GM12878 (cell line): ENCODE results near the gene LMAN2.

Experiments used
- CHD2 ChIP-seq: IDR thresholded peaks from 2 replicates; pipeline ENCODE4 v1.6.1; 2011; ENCODE audit warnings: low read depth, low read length, improper control_type of control experiment, borderline replicate concordance
- CREB1 ChIP-seq: IDR thresholded peaks from 2 replicates; pipeline ENCODE4 v1.6.1; 2012; ENCODE audit warnings: low read depth, mild to moderate bottlenecking, inconsistent platforms
- CTCF ChIP-seq, 3 experiments: IDR thresholded peaks in 2 of 3; conservative IDR thresholded peaks in 1 of 3; 2 replicates each; pipeline ENCODE4 v1.5.1; 2011; ENCODE audit warnings: low read depth in 3 of 3, low read length in 3 of 3, mild to moderate bottlenecking in 3 of 3, control low read depth in 2 of 3, moderate library complexity in 2 of 3, inconsistent platforms in 1 of 3, mixed read lengths in 1 of 3; ENCODE audit not compliant: control insufficient read depth in 2 of 3, insufficient read depth in 1 of 3; ENCODE audit errors: extremely low read depth in 1 of 3
- ESRRA ChIP-seq: IDR thresholded peaks from 2 replicates; pipeline ENCODE4 v1.6.1; 2012; ENCODE audit warnings: mild to moderate bottlenecking, low read length, improper control_type of control experiment
- KDM1A ChIP-seq: fragments of 200-600 bp; sonication (generic); IDR thresholded peaks from 2 replicates; pipeline ENCODE4 v1.6.1; 2016; ENCODE audit warnings: borderline replicate concordance
- PBX3 ChIP-seq: IDR thresholded peaks from 2 replicates; pipeline ENCODE4 v1.6.1; 2011; ENCODE audit warnings: mild to moderate bottlenecking, low read depth, low read length, moderate library complexity; ENCODE audit not compliant: insufficient replicate concordance
- POLR2AphosphoS2 ChIP-seq: IDR thresholded peaks from 2 replicates; pipeline ENCODE4 v1.6.1; 2011; ENCODE audit warnings: low read depth, mild to moderate bottlenecking, low read length, improper control_type of control experiment, moderate library complexity
- RAD51 ChIP-seq: fragments of 450-650 bp; IDR thresholded peaks from 2 replicates; pipeline ENCODE4 v1.6.1; 2016; ENCODE audit warnings: moderate library complexity, mild to moderate bottlenecking, inconsistent platforms
- REST ChIP-seq: IDR thresholded peaks from 2 replicates; pipeline ENCODE4 v1.6.1; 2012; ENCODE audit warnings: mild to moderate bottlenecking, low read depth, low read length
- SIX5 ChIP-seq: IDR thresholded peaks from 2 replicates; pipeline ENCODE4 v1.6.1; 2011; ENCODE audit warnings: mild to moderate bottlenecking, low read depth, low read length, moderate library complexity; ENCODE audit not compliant: severe bottlenecking
- YY1 ChIP-seq: IDR thresholded peaks from 2 replicates; pipeline ENCODE4 v1.6.1; 2011; ENCODE audit warnings: low read depth, mild to moderate bottlenecking, low read length
- TF ChIP-seq, protein P1 (sequence below): IDR thresholded peaks from 2 replicates; pipeline ENCODE4 v1.6.1; 2011; ENCODE audit warnings: borderline replicate concordance, low read depth, mild to moderate bottlenecking, moderate library complexity, mixed read lengths, low read length; ENCODE audit not compliant: insufficient read depth; ENCODE audit errors: extremely low read length
- TF ChIP-seq, protein P2 (sequence below): fragments of 450-650 bp; IDR thresholded peaks from 2 replicates; pipeline ENCODE4 v1.6.1; 2018; ENCODE audit warnings: mild to moderate bottlenecking, low read depth, moderate library complexity; ENCODE audit not compliant: partially characterized antibody

DNA sequence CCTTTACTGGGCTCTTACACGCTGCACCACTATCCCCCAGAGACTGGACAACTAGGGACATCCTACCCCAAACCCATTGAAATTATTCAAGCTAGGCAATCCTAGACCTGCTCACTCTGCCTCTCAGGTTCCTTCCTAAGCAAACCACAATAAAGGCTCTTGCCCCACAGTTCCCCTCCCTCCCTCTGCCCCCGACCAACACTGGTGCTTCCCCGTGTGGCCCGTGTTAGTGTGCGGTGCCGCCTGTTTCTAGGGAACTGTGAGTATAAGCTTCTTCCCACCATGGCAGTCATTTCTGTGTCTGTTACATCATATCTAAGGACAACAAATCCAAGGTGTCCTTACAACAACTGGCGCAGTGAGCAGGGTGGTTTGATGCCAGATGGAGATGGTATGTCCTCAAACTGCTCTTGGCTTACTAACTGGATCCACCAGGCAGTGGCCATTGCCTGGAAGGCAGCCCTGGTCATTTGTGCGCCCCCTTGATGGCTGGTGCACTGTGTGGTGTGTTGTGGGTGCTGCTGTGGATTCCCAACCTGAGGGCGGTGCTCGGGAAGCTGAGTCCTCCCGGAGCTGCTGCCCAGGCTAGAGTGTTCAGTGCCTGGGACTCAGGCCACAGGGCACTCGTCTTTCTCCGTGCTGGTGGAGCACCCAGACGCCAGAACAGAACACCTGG is 31.4 kb downstream of the LMAN2 start:
- TF ChIP-seq RAD51: no peak
- TF ChIP-seq, protein P1, sequence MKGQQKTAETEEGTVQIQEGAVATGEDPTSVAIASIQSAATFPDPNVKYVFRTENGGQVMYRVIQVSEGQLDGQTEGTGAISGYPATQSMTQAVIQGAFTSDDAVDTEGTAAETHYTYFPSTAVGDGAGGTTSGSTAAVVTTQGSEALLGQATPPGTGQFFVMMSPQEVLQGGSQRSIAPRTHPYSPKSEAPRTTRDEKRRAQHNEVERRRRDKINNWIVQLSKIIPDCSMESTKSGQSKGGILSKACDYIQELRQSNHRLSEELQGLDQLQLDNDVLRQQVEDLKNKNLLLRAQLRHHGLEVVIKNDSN: no peak
- TF ChIP-seq PBX3: no peak
- TF ChIP-seq, protein P2, sequence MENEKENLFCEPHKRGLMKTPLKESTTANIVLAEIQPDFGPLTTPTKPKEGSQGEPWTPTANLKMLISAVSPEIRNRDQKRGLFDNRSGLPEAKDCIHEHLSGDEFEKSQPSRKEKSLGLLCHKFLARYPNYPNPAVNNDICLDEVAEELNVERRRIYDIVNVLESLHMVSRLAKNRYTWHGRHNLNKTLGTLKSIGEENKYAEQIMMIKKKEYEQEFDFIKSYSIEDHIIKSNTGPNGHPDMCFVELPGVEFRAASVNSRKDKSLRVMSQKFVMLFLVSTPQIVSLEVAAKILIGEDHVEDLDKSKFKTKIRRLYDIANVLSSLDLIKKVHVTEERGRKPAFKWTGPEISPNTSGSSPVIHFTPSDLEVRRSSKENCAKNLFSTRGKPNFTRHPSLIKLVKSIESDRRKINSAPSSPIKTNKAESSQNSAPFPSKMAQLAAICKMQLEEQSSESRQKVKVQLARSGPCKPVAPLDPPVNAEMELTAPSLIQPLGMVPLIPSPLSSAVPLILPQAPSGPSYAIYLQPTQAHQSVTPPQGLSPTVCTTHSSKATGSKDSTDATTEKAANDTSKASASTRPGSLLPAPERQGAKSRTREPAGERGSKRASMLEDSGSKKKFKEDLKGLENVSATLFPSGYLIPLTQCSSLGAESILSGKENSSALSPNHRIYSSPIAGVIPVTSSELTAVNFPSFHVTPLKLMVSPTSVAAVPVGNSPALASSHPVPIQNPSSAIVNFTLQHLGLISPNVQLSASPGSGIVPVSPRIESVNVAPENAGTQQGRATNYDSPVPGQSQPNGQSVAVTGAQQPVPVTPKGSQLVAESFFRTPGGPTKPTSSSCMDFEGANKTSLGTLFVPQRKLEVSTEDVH: no peak
- no peak for TF ChIP-seq CTCF (IDR thresholded peaks at IDR 0.05 in 2 of 3, conservative IDR thresholded peaks at IDR 0.05 in 1 of 3; ENCODE audit: control insufficient read depth in 2 of 3, extremely low read depth in 1 of 3, insufficient read depth in 1 of 3, low read depth in 3 of 3, low read length in 3 of 3)
- TF ChIP-seq POLR2AphosphoS2: no peak
- no peak for TF ChIP-seq CREB1
- TF ChIP-seq REST: no peak
- TF ChIP-seq ESRRA: no peak
- no peak for TF ChIP-seq SIX5
- TF ChIP-seq YY1: no peak
- TF ChIP-seq KDM1A: no peak
- TF ChIP-seq CHD2: no peak
